MV-4-11 (cell line): ENCODE data around the gene ABHD17C.

Experiments used
- DNase-seq: peaks from one replicate; lab custom pipeline; 2025; lab: John Stamatoyannopoulos, UW

Gene ABHD17C

GRCh38 chr15:80787316-80787715 is 92.2 kb downstream of the ABHD17C start:
- no peak for DNase-seq

GRCh38 chr15:80788536-80788935 is 93.4 kb downstream of the ABHD17C start:
- no peak for DNase-seq

- peak; percentile 70 for DNase-seq
These were observed 94.2 kb downstream of the ABHD17C start for GRCh38 chr15:80789296-80789695.

GRCh38 chr15:80789796-80790195 is 94.7 kb downstream of the ABHD17C start:
- DNase-seq, result peak; percentile 14

- DNase-seq, result no peak
These were observed 95.1 kb downstream of the ABHD17C start for GRCh38 chr15:80790236-80790635.

GRCh38 chr15:80791004-80791403 is 95.9 kb downstream of the ABHD17C start:
- DNase-seq, result no peak

- no peak for DNase-seq
These were observed 101.3 kb downstream of the ABHD17C start for GRCh38 chr15:80796407-80796806.

- no peak for DNase-seq
These were observed 103.8 kb downstream of the ABHD17C start for GRCh38 chr15:80798911-80799310.

- DNase-seq, result no peak
These were observed 105.0 kb downstream of the ABHD17C start for GRCh38 chr15:80800067-80800466.

GRCh38 chr15:80801891-80802680 is 107.0 kb downstream of the ABHD17C start:
- no peak for DNase-seq

- no peak for DNase-seq
These were observed 108.7 kb downstream of the ABHD17C start for GRCh38 chr15:80803580-80804525.

GRCh38 chr15:80804970-80805495 is 109.9 kb downstream of the ABHD17C start:
- no peak for DNase-seq
